ENCODE results near the gene SOD3. TPM values are rescaled to one million over a fixed set of nuclear protein-coding genes. Genes with fewer than 3 reads are reported as not detected.

SOD3 gene
- total RNA-seq, 1 donor from 2014 or later: 0.35 TPM

DNA sequence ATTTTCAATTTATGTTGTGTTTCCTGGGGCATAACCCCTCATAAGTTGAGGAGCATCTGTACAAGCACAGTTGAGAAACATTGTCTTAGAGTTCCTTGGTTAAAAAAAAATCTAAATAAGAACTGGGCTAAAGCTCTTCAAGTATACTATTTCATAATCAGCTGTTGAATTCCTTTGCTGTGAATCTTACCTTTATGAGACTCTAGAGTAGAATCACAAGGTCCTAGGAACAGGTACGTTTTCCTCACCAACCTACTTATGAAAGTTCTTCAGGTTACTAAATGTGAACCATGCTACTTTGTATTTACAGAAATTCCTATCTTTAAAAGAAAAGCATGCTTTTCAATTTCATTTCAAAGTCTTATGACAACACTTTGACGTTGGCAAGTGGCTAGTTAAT is 20.9 kb upstream of the SOD3 start:
- no peak for DNase-seq (ENCODE audit: extremely low read depth, low read depth, low spot score)

GRCh38 chr4:24775032-24775605 is 20.3 kb upstream of the SOD3 start:
- DNase-seq (ENCODE audit: extremely low read depth, low read depth, low spot score): no peak

DNA sequence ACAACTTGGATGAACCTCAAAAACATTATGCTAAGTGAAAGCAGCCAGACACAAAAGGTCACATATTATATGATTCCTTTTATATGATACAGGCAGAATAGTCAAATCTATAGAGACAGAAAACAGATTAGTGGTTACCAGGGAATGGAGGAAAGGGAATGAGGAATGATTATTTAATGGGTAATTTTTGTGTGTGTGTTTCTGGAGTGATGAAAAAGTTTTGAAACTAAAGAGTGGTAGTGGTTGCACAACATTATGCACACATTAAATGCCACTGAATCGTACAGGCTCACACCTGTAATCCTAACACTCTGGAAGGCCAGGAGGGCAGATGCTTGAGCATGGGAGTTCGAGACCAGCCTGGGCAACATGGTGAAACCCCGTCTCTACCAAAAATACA is 19.6 kb upstream of the SOD3 start:
- no peak for DNase-seq (ENCODE audit: extremely low read depth, low read depth, low spot score)

GRCh38 chr4:24777536-24778463 is 17.6 kb upstream of the SOD3 start:
- no peak for DNase-seq (ENCODE audit: extremely low read depth, low read depth, low spot score)

DNA sequence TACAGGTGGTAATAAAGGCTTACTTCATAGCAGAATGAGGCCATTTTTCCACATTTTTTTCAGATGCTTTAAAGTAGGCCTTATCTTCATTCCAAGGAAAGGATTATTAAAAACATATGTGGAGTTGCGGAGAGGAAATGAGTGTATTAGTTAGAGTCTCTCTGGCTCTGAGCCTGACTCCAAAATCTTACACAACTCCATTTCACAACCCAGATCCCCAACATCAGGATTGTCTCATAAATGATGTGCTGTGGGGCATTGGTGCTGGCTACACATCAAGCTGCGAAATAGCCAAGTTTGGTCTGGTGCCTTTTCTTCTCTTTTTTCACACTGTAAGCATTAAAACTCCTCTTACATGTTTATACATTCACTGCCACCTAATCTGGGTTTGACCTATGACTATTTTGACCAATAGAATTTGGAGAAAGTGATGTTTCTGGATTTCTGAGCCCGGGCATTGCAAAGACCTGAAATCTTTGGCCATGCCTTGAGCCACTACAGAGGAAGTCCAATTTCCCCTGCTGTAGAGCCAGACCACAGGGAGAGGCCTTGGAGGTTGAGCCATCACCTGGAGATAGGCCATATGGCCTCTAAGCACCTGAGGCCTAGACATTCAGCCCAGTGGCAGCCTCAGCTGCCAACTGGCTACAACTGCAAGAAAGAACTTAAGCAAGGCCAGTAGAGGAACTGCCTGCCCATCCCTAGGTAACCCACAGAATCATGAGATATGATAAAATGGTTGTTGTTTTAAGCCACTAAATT is 16.7 kb upstream of the SOD3 start:
- DNase-seq (ENCODE audit: extremely low read depth, low read depth, low spot score): no peak

GRCh38 chr4:24780936-24781495 is 14.4 kb upstream of the SOD3 start:
- DNase-seq (ENCODE audit: extremely low read depth, low read depth, low spot score): no peak

GRCh38 chr4:24781999-24782745 is 13.2 kb upstream of the SOD3 start:
- no peak for DNase-seq (ENCODE audit: extremely low read depth, low read depth, low spot score)

DNA sequence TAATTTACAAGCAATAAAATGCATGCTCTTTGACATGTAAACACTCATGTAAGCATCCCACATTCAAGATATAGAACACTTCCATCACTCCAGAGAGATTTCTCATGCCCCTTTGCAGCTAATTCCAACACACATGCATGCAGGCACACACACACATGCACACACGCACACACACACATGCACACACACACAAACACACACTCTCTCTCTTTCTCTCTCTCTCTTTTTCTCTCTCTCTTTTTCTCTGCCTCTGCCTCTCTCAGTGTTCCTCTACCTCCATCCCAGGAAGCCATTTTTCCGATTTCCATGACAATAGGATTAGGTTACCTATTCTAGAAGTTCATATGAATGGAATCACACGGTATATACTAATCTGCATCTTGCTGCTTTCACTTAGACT is 11.9 kb upstream of the SOD3 start:
- DNase-seq (ENCODE audit: extremely low read depth, low read depth, low spot score): no peak

GRCh38 chr4:24791043-24791442 is 4.3 kb upstream of the SOD3 start:
- DNase-seq (ENCODE audit: extremely low read depth, low read depth, low spot score): no peak

DNA sequence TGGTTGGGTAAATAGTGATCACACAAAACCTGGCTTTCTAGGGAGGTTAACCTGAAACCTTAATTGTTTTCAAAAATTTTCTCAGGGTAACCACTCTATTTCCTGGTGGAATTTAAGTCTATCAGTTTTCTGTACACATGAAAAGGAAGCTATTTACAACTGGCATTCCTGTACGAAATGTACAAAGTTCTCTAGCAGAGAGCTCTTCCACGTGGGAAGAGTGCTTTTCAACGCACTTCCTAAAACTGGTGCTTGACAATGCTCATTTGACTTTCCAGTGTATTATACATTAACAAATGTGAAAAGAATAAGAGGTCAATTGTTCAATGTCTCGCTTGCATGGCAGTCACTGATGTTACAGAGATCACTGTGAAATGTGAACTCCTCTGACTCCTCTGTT is 2.8 kb upstream of the SOD3 start:
- no peak for DNase-seq (ENCODE audit: extremely low read depth, low read depth, low spot score)

DNA sequence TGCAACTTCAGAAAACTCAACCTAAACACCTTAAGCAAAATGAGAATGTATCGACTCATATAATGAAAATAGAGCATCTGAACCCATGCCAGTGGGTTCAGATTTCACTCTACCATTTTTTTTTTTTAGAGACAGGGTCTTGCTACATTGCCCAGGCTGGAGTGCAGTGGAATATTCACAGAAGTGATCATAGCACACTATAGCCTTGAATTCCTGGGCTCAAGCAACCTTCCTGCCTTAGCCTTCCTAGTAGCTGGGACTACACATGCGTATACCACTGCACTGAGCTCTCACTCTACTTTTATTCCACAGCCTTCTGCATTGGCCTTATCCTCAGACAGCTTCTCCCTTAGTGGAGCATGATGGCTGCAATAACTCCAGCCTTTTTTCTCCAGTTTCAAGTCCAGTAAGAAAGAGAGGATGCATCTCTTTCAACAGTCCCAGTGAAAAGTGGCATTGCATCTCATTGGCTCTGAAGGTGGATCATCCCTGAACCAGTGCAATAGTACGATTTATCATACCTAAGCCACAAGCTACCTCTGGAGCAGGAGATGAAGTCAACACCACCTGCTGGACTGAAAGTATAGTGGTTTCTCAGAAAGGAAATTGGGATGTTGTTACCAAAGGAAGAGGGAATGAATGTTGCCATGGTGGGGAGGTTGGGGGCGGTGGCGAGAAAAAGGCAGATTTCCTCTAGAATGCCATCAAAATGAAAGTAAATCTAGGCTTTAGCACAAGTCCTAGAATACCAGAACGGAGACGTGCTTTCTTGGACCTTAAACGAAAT is 2.0 kb upstream of the SOD3 start:
- no peak for DNase-seq (ENCODE audit: extremely low read depth, low read depth, low spot score)

DNA sequence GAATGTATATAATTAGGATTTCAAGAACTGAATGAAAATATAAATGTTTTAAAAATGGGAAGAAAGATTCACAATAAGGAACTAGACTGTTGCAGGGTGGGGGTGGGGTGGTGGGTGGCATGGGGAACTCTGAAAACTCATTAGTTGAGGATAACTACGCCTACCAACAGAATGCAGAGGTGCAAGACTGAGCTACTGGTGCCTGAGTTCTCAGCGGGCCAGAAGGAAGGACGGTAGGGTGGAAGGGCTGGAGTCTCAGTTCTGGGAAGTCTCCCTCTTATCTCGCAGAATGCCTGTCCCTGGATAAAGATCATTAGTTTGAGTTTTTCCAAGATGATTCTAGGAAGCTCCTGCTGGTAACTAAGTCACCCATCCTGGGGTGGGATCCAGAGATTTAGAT is 1.3 kb upstream of the SOD3 start:
- DNase-seq (ENCODE audit: extremely low read depth, low read depth, low spot score): no peak

GRCh38 chr4:24794480-24794879 is 893 bp upstream of the SOD3 start:
- DNase-seq (ENCODE audit: extremely low read depth, low read depth, low spot score): no peak

GRCh38 chr4:24795666-24796381 is 451 bp downstream of the SOD3 start:
- DNase-seq (ENCODE audit: extremely low read depth, low read depth, low spot score): no peak

DNA sequence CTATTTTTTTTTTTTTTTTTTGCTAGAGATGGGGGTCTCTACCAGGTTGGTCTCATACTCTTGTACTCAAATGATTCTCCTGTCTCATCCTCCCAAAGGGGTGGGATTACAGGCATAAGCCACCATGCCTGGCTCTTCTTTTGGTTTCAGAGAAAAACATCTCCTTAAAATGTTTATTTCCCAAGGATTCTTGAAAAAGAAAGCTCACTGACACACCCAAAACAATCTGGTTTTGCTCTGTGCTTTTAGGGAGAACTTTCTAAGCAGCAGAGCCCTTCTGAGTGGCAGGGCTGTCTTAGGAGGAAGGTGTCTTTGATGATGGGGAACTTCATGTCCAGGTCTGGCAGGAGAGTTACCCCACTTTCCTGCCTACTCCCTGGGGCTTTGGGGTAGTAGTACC is 1.2 kb downstream of the SOD3 start:
- no peak for DNase-seq (ENCODE audit: extremely low read depth, low read depth, low spot score)

DNA sequence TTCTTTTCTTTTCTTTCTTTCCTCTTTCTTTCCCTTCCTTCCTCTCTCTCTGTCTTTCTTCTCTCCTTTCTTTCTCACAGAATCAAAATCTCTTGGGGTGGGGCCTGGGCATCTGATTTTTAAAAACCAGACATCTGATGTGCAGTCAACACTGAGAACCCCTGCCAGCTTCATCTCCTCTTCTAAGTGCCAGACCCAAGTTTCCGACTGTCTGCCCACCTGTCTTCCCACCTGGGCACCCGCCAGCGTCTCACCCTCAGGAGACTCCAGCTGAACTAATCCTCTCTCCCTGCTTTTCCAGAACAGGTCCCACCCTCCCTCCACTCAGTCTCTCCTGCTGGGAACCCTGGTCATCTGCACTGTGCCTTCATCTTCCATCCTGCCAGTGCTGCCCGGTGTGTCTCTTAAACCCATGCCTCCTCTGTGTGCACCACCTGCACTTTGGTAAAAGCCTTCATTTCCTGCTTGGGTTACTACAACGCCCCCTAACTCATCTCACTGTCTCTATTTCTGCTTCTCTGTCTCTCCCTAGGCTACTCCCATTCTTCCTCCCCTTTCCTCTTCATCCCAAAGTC is 2.8 kb downstream of the SOD3 start:
- DNase-seq (ENCODE audit: extremely low read depth, low read depth, low spot score): no peak

DNA sequence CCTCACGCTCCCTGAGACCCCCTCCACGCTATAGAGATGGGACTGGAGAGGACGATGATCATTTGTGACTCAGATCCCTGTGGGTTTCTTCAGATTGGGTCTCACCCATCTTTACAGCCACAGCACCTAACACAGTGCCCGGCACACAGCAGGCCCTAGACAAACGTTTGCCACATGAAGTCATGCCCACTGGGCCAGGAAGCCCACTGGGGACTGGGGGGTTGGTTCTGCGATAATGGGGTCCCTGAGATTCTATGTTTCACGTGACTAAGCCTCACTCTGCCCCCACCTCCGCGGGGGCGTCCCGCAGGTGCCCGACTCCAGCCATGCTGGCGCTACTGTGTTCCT is 3.8 kb downstream of the SOD3 start:
- DNase-seq (ENCODE audit: extremely low read depth, low read depth, low spot score): no peak

DNA sequence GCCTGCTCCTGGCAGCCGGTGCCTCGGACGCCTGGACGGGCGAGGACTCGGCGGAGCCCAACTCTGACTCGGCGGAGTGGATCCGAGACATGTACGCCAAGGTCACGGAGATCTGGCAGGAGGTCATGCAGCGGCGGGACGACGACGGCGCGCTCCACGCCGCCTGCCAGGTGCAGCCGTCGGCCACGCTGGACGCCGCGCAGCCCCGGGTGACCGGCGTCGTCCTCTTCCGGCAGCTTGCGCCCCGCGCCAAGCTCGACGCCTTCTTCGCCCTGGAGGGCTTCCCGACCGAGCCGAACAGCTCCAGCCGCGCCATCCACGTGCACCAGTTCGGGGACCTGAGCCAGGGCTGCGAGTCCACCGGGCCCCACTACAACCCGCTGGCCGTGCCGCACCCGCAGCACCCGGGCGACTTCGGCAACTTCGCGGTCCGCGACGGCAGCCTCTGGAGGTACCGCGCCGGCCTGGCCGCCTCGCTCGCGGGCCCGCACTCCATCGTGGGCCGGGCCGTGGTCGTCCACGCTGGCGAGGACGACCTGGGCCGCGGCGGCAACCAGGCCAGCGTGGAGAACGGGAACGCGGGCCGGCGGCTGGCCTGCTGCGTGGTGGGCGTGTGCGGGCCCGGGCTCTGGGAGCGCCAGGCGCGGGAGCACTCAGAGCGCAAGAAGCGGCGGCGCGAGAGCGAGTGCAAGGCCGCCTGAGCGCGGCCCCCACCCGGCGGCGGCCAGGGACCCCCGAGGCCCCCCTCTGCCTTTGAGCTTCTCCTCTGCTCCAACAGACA is 4.4 kb downstream of the SOD3 start:
- no peak for DNase-seq (ENCODE audit: extremely low read depth, low read depth, low spot score)
